K562 (cell line): ENCODE data around the gene GATM. TPM values are rescaled to one million over a fixed set of nuclear protein-coding genes. Genes with fewer than 3 reads are reported as not detected.

ENCODE experiments used
- ASH1L ChIP-seq: fragments of 450-650 bp; IDR thresholded peaks from 2 replicates; pipeline ENCODE4 v1.6.1; 2018; ENCODE audit warnings: borderline replicate concordance, mild to moderate bottlenecking, low read depth; ENCODE audit not compliant: partially characterized antibody
- CCAR2 ChIP-seq: fragments of 200-400 bp; formaldehyde crosslinking; IDR thresholded peaks from 2 replicates; pipeline ENCODE4 v1.6.1; 2017; ENCODE audit warnings: mild to moderate bottlenecking, low read depth, low read length
- CHAMP1 ChIP-seq: fragments of 450-650 bp; IDR thresholded peaks from 2 replicates; pipeline ENCODE4 v1.6.1; 2016; ENCODE audit warnings: mild to moderate bottlenecking
- DLX4 ChIP-seq: fragments of 250-450 bp; sonication (Bioruptor Pico); IDR thresholded peaks from 2 replicates; pipeline ENCODE4 v1.6.1; 2021; ENCODE audit warnings: mild to moderate bottlenecking
- ETS1 ChIP-seq: conservative IDR thresholded peaks from 2 replicates; pipeline ENCODE4 v1.6.1; 2011; ENCODE audit warnings: low read depth, mild to moderate bottlenecking, low read length; ENCODE audit not compliant: control insufficient read depth
- FOXA3 ChIP-seq, 2 experiments: fragments of 450-650 bp in 1 of 2; sonication (generic) in 1 of 2; formaldehyde crosslinking; IDR thresholded peaks in 1 of 2; conservative IDR thresholded peaks in 1 of 2; 2 replicates each; pipeline versions ENCODE4 v1.4.0 to v1.8.0; 2020 to 2022; ENCODE audit warnings: mild to moderate bottlenecking in 2 of 2, missing genetic modification reagents in 1 of 2
- KDM4B ChIP-seq, 2 experiments: fragments of 450-650 bp in 1 of 2; sonication (generic) in 1 of 2; IDR thresholded peaks; 2 replicates each; pipeline ENCODE4 v1.6.1; 2016 to 2017; ENCODE audit warnings: borderline replicate concordance in 2 of 2, antibody characterized with exemption in 1 of 2, low read depth in 1 of 2, mild to moderate bottlenecking in 1 of 2
- OTX1 ChIP-seq: fragments of 450-650 bp; formaldehyde crosslinking; IDR thresholded peaks from 2 replicates; pipeline ENCODE4 v1.4.0; 2022; ENCODE audit warnings: mild to moderate bottlenecking
- PHB ChIP-seq: fragments of 250-450 bp; sonication (Bioruptor Pico); IDR thresholded peaks from 2 replicates; pipeline ENCODE4 v1.5.0; 2021
- POLR3G ChIP-seq: IDR thresholded peaks from 2 replicates; pipeline ENCODE4 v1.6.1; 2011; ENCODE audit not compliant: insufficient read length, insufficient replicate concordance; ENCODE audit errors: extremely low read depth
- RBM15 ChIP-seq: fragments of 200-400 bp; formaldehyde crosslinking; IDR thresholded peaks from 2 replicates; pipeline ENCODE4 v1.6.1; 2018; ENCODE audit warnings: mild to moderate bottlenecking, low read length, moderate library complexity; ENCODE audit not compliant: insufficient read depth
- TCF3 ChIP-seq: sonication (generic); formaldehyde crosslinking; IDR thresholded peaks from 2 replicates; pipeline ENCODE4 v1.4.0; 2020; ENCODE audit warnings: mild to moderate bottlenecking, missing genetic modification reagents
- USF2 ChIP-seq: sonication (generic); formaldehyde crosslinking; IDR thresholded peaks from 2 replicates; pipeline ENCODE4 v1.5.0; 2020; ENCODE audit warnings: missing genetic modification reagents
- VEZF1 ChIP-seq: fragments of 200-800 bp; sonication (Bioruptor generic); IDR thresholded peaks from 2 replicates; pipeline ENCODE4 v1.6.1; 2017; ENCODE audit warnings: missing genetic modification characterization, missing compliant biosample characterization
- ZBTB34 ChIP-seq: fragments of 250-450 bp; sonication (Bioruptor Pico); IDR thresholded peaks from 2 replicates; pipeline ENCODE4 v1.8.0; 2021; ENCODE audit warnings: mild to moderate bottlenecking, moderate library complexity
- ZFX ChIP-seq: sonication (generic); formaldehyde crosslinking; IDR thresholded peaks from 2 replicates; pipeline ENCODE4 v1.8.0; 2022; ENCODE audit warnings: mild to moderate bottlenecking, missing genetic modification reagents, moderate library complexity
- ZNF217 ChIP-seq: sonication (generic); formaldehyde crosslinking; IDR thresholded peaks from 2 replicates; pipeline ENCODE4 v1.8.0; 2022; ENCODE audit warnings: mild to moderate bottlenecking, missing genetic modification reagents
- ZNF282 ChIP-seq: sonication (generic); formaldehyde crosslinking; IDR thresholded peaks from 2 replicates; pipeline ENCODE4 v1.8.1; 2023; ENCODE audit warnings: missing genetic modification reagents
- polyA plus RNA-seq, 8 experiments: library from polyadenylated mRNA; depleted of rRNA in 4 of 8; stranded (reverse) in 5 of 8; unstranded in 3 of 8; fragments of >200 nt; fragmentation: Nextera tagmentation in 2 of 8; fragmentation: Illumina TruSeq in 1 of 8; extraction: Ambion mirVana in 2 of 8; extraction: Trizol in 1 of 8; gene quantifications; 2 replicates each; pipeline versions ENCODE4 v1.2.1 to v1.2.3, GENCODE V29; 2011 to 2014; ENCODE audit warnings: inconsistent platforms in 1 of 8, missing spikeins in 1 of 8
- total RNA-seq, 7 experiments: library from RNA; depleted of rRNA in 6 of 7; stranded (reverse); fragments of >200 nt in 6 of 7; fragmentation: Illumina TruSeq in 2 of 7; extraction: Trizol in 2 of 7; gene quantifications; 2 replicates each; pipeline versions ENCODE4 v1.2.1 to v1.2.3, GENCODE V29; 2011 to 2021; ENCODE audit warnings: low replicate concordance in 1 of 7

The GATM gene
- total and polyA plus RNA-seq, 9 of the 15 experiments (the other 6 are each of a cell fraction or from before 2014, with no cell fraction given), result 0.11 to 1.1 (median 0.65) TPM

GRCh38 chr15:45402162-45402954 lies 24.0 kb upstream of the GATM start (continued):
- TF ChIP-seq KDM4B (IDR thresholded peaks at IDR 0.05; ENCODE audit: borderline replicate concordance in 2 of 2, low read depth in 1 of 2) (peak in 1 of 2 experiments; percentile 26; a peak in 1 of 4 replicates), ZNF282 (CRISPR knock-in tag) (0 out of 2 replicates have a peak, but pooled peaks have one; percentile 57), FOXA3 (CRISPR knock-in tag; conservative IDR thresholded peaks at IDR 0.05 in 1 of 2, IDR thresholded peaks at IDR 0.05 in 1 of 2) (0 out of 4 replicates have a peak, but pooled peaks of 1 of the 2 experiments have one; percentile 40), CCAR2 (no peak), OTX1 (CRISPR knock-in tag) (no peak), ASH1L (no peak), DLX4 (CRISPR knock-in tag) (no peak), PHB (CRISPR knock-in tag) (no peak), POLR3G (no peak), TCF3 (CRISPR knock-in tag) (0 out of 2 replicates have a peak, but pooled peaks have one; percentile 22), USF2 (CRISPR knock-in tag) (peak; percentile 37; the same call in 1 of the 2 replicates), RBM15 (no peak), ZBTB34 (CRISPR knock-in tag) (no peak), VEZF1 (no peak), CHAMP1 (no peak), ZNF217 (CRISPR knock-in tag) (no peak), ETS1 (peak; percentile 22; the same call in 1 of the 2 replicates), ZFX (CRISPR knock-in tag) (peak; percentile 70)
